Nephron (organoid): ENCODE data around the gene CDHR3.
"Not testable (repeated sequence)": the region's sequence is repeated elsewhere in the genome, so short reads cannot be mapped to it uniquely, and the experiment has no call there.

Experiments
- H3K27ac Mint-ChIP-seq, 3 experiments: 2 replicates each; pipeline ENCODE4 v1.8.0; 2020; ENCODE audit warnings: mixed read lengths in 3 of 3, mild to moderate bottlenecking in 2 of 3, moderate library complexity in 1 of 3
- H3K27me3 Mint-ChIP-seq: 2 replicates; pipeline ENCODE4 v1.8.0; 2021; ENCODE audit warnings: low read depth, mild to moderate bottlenecking, moderate library complexity, mixed read lengths
- H3K36me3 Mint-ChIP-seq: 2 replicates; pipeline ENCODE4 v1.8.0; 2020; ENCODE audit warnings: low read depth, mixed read lengths
- H3K4me1 Mint-ChIP-seq: 2 replicates; pipeline ENCODE4 v1.8.0; 2020; ENCODE audit warnings: mixed read lengths
- H3K4me3 Mint-ChIP-seq, 3 experiments: 2 replicates each; pipeline ENCODE4 v1.8.0; 2020; ENCODE audit warnings: mild to moderate bottlenecking in 3 of 3, mixed read lengths in 3 of 3, moderate library complexity in 2 of 3
- H3K9me3 Mint-ChIP-seq: 2 replicates; pipeline ENCODE4 v1.8.0; 2020; ENCODE audit warnings: mixed read lengths
- CTCF ChIP-seq, 3 experiments: fragments of 200-600 bp; sonication (generic); IDR thresholded peaks; one replicate each; pipeline ENCODE4 v1.5.0; 2021; ENCODE audit warnings: antibody characterized with exemption in 3 of 3; ENCODE audit not compliant: unreplicated experiment in 3 of 3

The CDHR3 gene

GRCh38 chr7:105951597-105951996 is 11.5 kb upstream of the CDHR3 start:
- Mint-ChIP-seq H3K4me3 (no peak overlapping the region), H3K27ac (no peak overlapping the region), H3K27me3 (no peaks in the 10 kb centered on the region), H3K36me3 (peaks cover 3% of the 10 kb centered on the region), H3K4me1 (no peaks in the 10 kb centered on the region), H3K9me3 (peaks cover 21% of the 10 kb centered on the region)
- TF ChIP-seq CTCF (IDR thresholded peaks at IDR 0.05; ENCODE audit: unreplicated experiment in 3 of 3), result no peak

- Mint-ChIP-seq H3K9me3 (peaks cover 21% of the 10 kb centered on the region), H3K4me1 (no peaks in the 10 kb centered on the region), H3K27ac (no peak overlapping the region), H3K27me3 (no peaks in the 10 kb centered on the region), H3K36me3 (peaks cover 3% of the 10 kb centered on the region), H3K4me3 (no peak overlapping the region)
- no peak for TF ChIP-seq CTCF (IDR thresholded peaks at IDR 0.05; ENCODE audit: unreplicated experiment in 3 of 3)
Observed at GRCh38 chr7:105952917-105953595, 10.0 kb upstream of the CDHR3 start.

GRCh38 chr7:105954711-105955110 is 8.4 kb upstream of the CDHR3 start:
- H3K27me3 Mint-ChIP-seq, result no peaks in the 10 kb centered on the region
- H3K4me1 Mint-ChIP-seq, result no peaks in the 10 kb centered on the region
- TF ChIP-seq CTCF (IDR thresholded peaks at IDR 0.05; ENCODE audit: unreplicated experiment in 3 of 3), result no peak

GRCh38 chr7:105955651-105956466 is 7.2 kb upstream of the CDHR3 start:
- peaks cover 21% of the 10 kb centered on the region for H3K9me3 Mint-ChIP-seq
- not testable (repeated sequence) for H3K4me1 Mint-ChIP-seq

More at GRCh38 chr7:105954711-105955110, 8.4 kb upstream of the CDHR3 start:
- H3K9me3 Mint-ChIP-seq, result peaks cover 21% of the 10 kb centered on the region
- peaks cover 3% of the 10 kb centered on the region for H3K36me3 Mint-ChIP-seq
- no peak overlapping the region for H3K4me3 Mint-ChIP-seq
- H3K27ac Mint-ChIP-seq, result no peak overlapping the region

GRCh38 chr7:105958012-105958411 is 5.1 kb upstream of the CDHR3 start:
- H3K4me1 Mint-ChIP-seq, result no peaks in the 10 kb centered on the region
- no peaks in the 10 kb centered on the region for H3K27me3 Mint-ChIP-seq

More at GRCh38 chr7:105955651-105956466, 7.2 kb upstream of the CDHR3 start:
- not testable (repeated sequence) for H3K4me3 Mint-ChIP-seq, H3K36me3 Mint-ChIP-seq, H3K27me3 Mint-ChIP-seq, H3K27ac Mint-ChIP-seq

More at GRCh38 chr7:105958012-105958411, 5.1 kb upstream of the CDHR3 start:
- Mint-ChIP-seq H3K27ac (no peak overlapping the region), H3K9me3 (peaks cover 8% of the 10 kb centered on the region), H3K36me3 (no peaks in the 10 kb centered on the region), H3K4me3 (no peak overlapping the region)
- no peak for TF ChIP-seq CTCF (IDR thresholded peaks at IDR 0.05; ENCODE audit: unreplicated experiment in 3 of 3)
